BJ (cell line): Measurements from ENCODE around the gene CAP2. TPM values are rescaled to one million over a fixed set of nuclear protein-coding genes. Genes with fewer than 3 reads are reported as not detected.
"Not testable (repeated sequence)": the region's sequence is repeated elsewhere in the genome, so short reads cannot be mapped to it uniquely, and the experiment has no call there.

Source experiments
- CTCF ChIA-PET: fragments of 350-600 bp; formaldehyde crosslinking; extraction: SDS; loops from one replicate; lab custom pipeline; 2021; ENCODE audit warnings: antibody characterized with exemption, inconsistent platforms; lab: Yijun Ruan, JAX
- POLR2A ChIA-PET: fragments of 300-600 bp; sonication (Branson Sonifier 250); formaldehyde crosslinking; extraction: SDS; loops from one replicate; lab custom pipeline; 2021; ENCODE audit warnings: antibody characterized with exemption; lab: Charles Lee
- DNase-seq: peaks from one replicate; pipeline ENCODE4 v3.0.0-alpha.2; 2011; ENCODE audit warnings: low read depth
- H3K27me3 ChIP-seq: 2 replicates; pipeline ENCODE4 v1.6.0; 2011; ENCODE audit warnings: low read length; ENCODE audit not compliant: control insufficient read depth, insufficient read depth
- H3K36me3 ChIP-seq: 2 replicates; pipeline ENCODE4 v1.5.1; 2011; ENCODE audit warnings: low read length; ENCODE audit not compliant: control insufficient read depth, insufficient read depth
- H3K4me3 ChIP-seq: 2 replicates; pipeline ENCODE4 v1.5.1; 2011; ENCODE audit warnings: low read depth, mild to moderate bottlenecking, control low read depth, low read length
- CTCF ChIP-seq: IDR thresholded peaks from 2 replicates; pipeline ENCODE4 v1.5.1; 2011; ENCODE audit warnings: low read depth, mild to moderate bottlenecking, control low read depth, inconsistent platforms, low read length, moderate library complexity; ENCODE audit not compliant: insufficient read depth
- polyA plus RNA-seq: library from polyadenylated mRNA; depleted of rRNA; stranded (reverse); fragments of >200 nt; gene quantifications from 2 replicates; pipeline ENCODE4 v1.2.3, GENCODE V29; 2011

CAP2 gene
- polyA plus RNA-seq, 1 experiment: 84.4 TPM

- Histone ChIP-seq H3K27me3 (no peaks in the 10 kb centered on the region), H3K36me3 (peaks cover 2% of the 10 kb centered on the region), H3K4me3 (no peak overlapping the region)
- CTCF ChIA-PET: no interaction called here
- POLR2A ChIA-PET: interaction anchor here (0.6 kb wide), 1 partner anchor 288 kb away, joined by 4 read pairs; no protein-coding TSS in a partner anchor
- no peak for TF ChIP-seq CTCF
- no peak for DNase-seq
These were observed 137.0 kb downstream of the CAP2 start for GRCh38 chr6:17530321-17530835.

GRCh38 chr6:17536586-17536985 lies 143.2 kb downstream of the CAP2 start:
- CTCF ChIA-PET: no interaction called here
- no peak for DNase-seq
- no peaks in the 10 kb centered on the region for H3K27me3 ChIP-seq
- POLR2A ChIA-PET: no interaction called here
- TF ChIP-seq CTCF: no peak
- peaks cover 11% of the 10 kb centered on the region for H3K36me3 ChIP-seq
- no peak overlapping the region for H3K4me3 ChIP-seq

GRCh38 chr6:17542243-17542642 lies 148.8 kb downstream of the CAP2 start:
- DNase-seq: no peak
- ChIA-PET CTCF (no interaction called here), POLR2A (no interaction called here)
- TF ChIP-seq CTCF: no peak
- Histone ChIP-seq H3K27me3 (no peaks in the 10 kb centered on the region), H3K4me3 (no peak overlapping the region), H3K36me3 (peaks cover 16% of the 10 kb centered on the region)

- DNase-seq, POLR2A ChIA-PET, H3K36me3 ChIP-seq, H3K27me3 ChIP-seq, H3K4me3 ChIP-seq: not testable (repeated sequence)
- CTCF ChIA-PET: interaction anchor here (1.1 kb wide), 1 partner anchor 11 kb away, joined by 3 read pairs; no protein-coding TSS in a partner anchor
These were observed 152.3 kb downstream of the CAP2 start for GRCh38 chr6:17545681-17546080.

- ChIA-PET POLR2A (no interaction called here), CTCF (no interaction called here)
- no peak for TF ChIP-seq CTCF
- Histone ChIP-seq H3K4me3 (no peak overlapping the region), H3K27me3 (no peaks in the 10 kb centered on the region), H3K36me3 (peaks cover 6% of the 10 kb centered on the region)
- DNase-seq: no peak
These were observed 158.1 kb downstream of the CAP2 start for GRCh38 chr6:17551383-17551958.

- no peak for DNase-seq
- Histone ChIP-seq H3K27me3 (no peaks in the 10 kb centered on the region), H3K36me3 (peaks cover 6% of the 10 kb centered on the region), H3K4me3 (no peak overlapping the region)
- POLR2A ChIA-PET: no interaction called here
- no peak for TF ChIP-seq CTCF
- CTCF ChIA-PET: interaction anchor here (1.1 to 1.2 kb wide), 2 partner anchors 10 to 31 kb away, joined by 3 read pairs; no protein-coding TSS in a partner anchor
These were observed 159.5 kb downstream of the CAP2 start for GRCh38 chr6:17552861-17553260.
